Measurements from ENCODE around the gene TMED8. TPM values are rescaled to one million over a fixed set of nuclear protein-coding genes. Genes with fewer than 3 reads are reported as not detected.

The TMED8 gene
- total and polyA plus RNA-seq, 7 donors: 1.8 to 15.3 (median 13.6) TPM

GRCh38 chr14:77324289-77324688 lies 52.6 kb downstream of the TMED8 start:
- WGBS, 2 donors: 92 to 95% methylated on average over 3 of the region's 3 CpGs
- no peaks in the 10 kb centered on the region for H3K9me3 ChIP-seq
- H3K4me3 ChIP-seq: no peak overlapping the region
- no peaks in the 10 kb centered on the region for H3K36me3 ChIP-seq
- TF ChIP-seq EP300 (IDR thresholded peaks at IDR 0.05): no peak
- no peak for TF ChIP-seq CTCF (IDR thresholded peaks at IDR 0.05)
- TF ChIP-seq POLR2A (IDR thresholded peaks at IDR 0.05): no peak
- TF ChIP-seq POLR2AphosphoS5 (IDR thresholded peaks at IDR 0.05): no peak
- H3K27me3 ChIP-seq: no peaks in the 10 kb centered on the region
- peak; percentile 46 for DNase-seq
- no peak overlapping the region for H3K27ac ChIP-seq
- H3K4me1 ChIP-seq: peaks cover 0 to 15% (median 14%) of the 10 kb centered on the region in 4 donors
- intact Hi-C loops (cut with DNase I): loop anchor here (5.0 kb wide), 1 partner anchor 227 kb away; the partner anchor contains the start of gene CIPC

- Histone ChIP-seq H3K4me3 (no peak overlapping the region), H3K27ac (no peak overlapping the region), H3K36me3 (no peaks in the 10 kb centered on the region), H3K4me1 (peaks cover 0 to 22% (median 19%) of the 10 kb centered on the region in 4 donors), H3K9me3 (no peaks in the 10 kb centered on the region), H3K27me3 (no peaks in the 10 kb centered on the region)
- intact Hi-C loops (cut with DNase I): loop anchor here (5.0 kb wide), 1 partner anchor 226 kb away; the partner anchor contains the start of gene CIPC
- WGBS, 2 donors: 94 to 95% methylated on average over 4 of the region's 4 CpGs
- no peak for TF ChIP-seq POLR2AphosphoS5 (IDR thresholded peaks at IDR 0.05)
- TF ChIP-seq CTCF (IDR thresholded peaks at IDR 0.05): no peak
- TF ChIP-seq EP300 (IDR thresholded peaks at IDR 0.05): no peak
- no peak for TF ChIP-seq POLR2A (IDR thresholded peaks at IDR 0.05)
- DNase-seq: peak; percentile 49
Observed at GRCh38 chr14:77323571-77323970, 53.3 kb downstream of the TMED8 start.

GRCh38 chr14:77322951-77323350 lies 53.9 kb downstream of the TMED8 start:
- Histone ChIP-seq H3K9me3 (no peaks in the 10 kb centered on the region), H3K27me3 (no peaks in the 10 kb centered on the region), H3K4me1 (peaks cover 0 to 23% (median 19%) of the 10 kb centered on the region in 4 donors), H3K27ac (no peak overlapping the region), H3K4me3 (no peak overlapping the region), H3K36me3 (no peaks in the 10 kb centered on the region)
- 98 to 99% methylated on average over 5 of the region's 5 CpGs for WGBS, 2 donors
- TF ChIP-seq POLR2A (IDR thresholded peaks at IDR 0.05) (no peak), POLR2AphosphoS5 (IDR thresholded peaks at IDR 0.05) (no peak), CTCF (IDR thresholded peaks at IDR 0.05) (no peak), EP300 (IDR thresholded peaks at IDR 0.05) (no peak)
- peak; percentile 55 for DNase-seq
- intact Hi-C loops (cut with DNase I): loop anchor here (5.0 kb wide), 1 partner anchor 226 kb away; the partner anchor contains the start of gene CIPC

GRCh38 chr14:77322250-77322902 lies 54.5 kb downstream of the TMED8 start:
- TF ChIP-seq CTCF (IDR thresholded peaks at IDR 0.05): no peak
- TF ChIP-seq POLR2AphosphoS5 (IDR thresholded peaks at IDR 0.05): no peak
- TF ChIP-seq EP300 (IDR thresholded peaks at IDR 0.05): no peak
- no peak for TF ChIP-seq POLR2A (IDR thresholded peaks at IDR 0.05)
- no peaks in the 10 kb centered on the region for H3K36me3 ChIP-seq
- no peaks in the 10 kb centered on the region for H3K27me3 ChIP-seq
- DNase-seq: peak; percentile 39
- intact Hi-C loops (cut with DNase I): loop anchor here (5.0 kb wide), 1 partner anchor 225 kb away; the partner anchor contains the start of gene CIPC
- WGBS, 2 donors: 77 to 80% methylated on average over 5 of the region's 5 CpGs
- H3K4me3 ChIP-seq: peak overlapping the region in 3 of 4 donors; percentile 87 to 99 (median 99)
- H3K27ac ChIP-seq: peak overlapping the region; percentile 94 to 99 (median 96)
- H3K4me1 ChIP-seq: peaks cover 0 to 23% (median 19%) of the 10 kb centered on the region in 4 donors
- no peaks in the 10 kb centered on the region for H3K9me3 ChIP-seq

All from sigmoid colon (tissue), 7 donors.